Measurements from ENCODE around the gene SPRR2B.

DNA sequence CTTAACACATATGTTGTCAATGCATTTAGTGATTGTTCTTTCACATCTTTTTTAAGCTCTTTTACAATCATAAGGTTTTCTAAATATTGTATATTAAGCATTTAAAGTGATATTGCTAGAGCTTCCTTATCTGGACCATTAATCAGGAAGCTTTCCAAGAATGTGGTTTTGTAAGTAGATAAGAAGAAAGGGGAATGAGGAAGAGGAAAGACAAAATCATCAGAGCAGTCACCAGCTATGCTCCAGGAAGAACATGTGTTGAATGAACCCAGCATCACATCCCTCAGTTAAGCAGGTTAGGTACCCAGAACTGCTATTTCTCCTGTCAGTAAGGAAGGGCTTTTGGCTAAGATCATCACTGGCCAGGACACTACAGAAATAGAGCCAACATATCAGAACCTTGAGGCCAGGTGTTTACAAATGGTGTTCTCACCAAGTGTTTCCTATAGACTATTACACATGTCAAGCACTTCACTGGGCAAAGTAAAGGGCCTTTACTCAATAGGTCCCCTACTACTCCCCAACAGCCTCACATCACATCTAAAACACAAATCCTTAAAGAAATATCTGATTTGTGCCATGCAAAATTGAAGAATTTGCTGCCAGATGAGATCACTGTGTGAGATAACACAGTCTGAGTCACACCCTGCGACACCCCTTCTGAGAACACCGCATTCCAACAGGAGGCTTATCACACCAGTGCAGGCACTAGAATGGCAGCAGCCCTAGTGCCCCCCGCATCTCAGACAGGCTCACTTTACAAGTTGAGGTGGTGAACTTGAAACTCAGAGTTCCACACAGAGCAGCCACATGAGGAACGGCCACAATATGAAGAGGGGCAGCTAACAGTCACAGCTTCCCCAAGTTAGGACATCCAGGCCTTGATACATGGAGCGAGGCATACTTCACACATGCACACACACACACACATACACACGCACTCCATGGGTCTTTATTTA lies 12.3 kb downstream of the SPRR2B start:
- no peak for TF ChIP-seq ZNF274 (IDR thresholded peaks at IDR 0.05; ENCODE audit: low read depth, low read length)
- no peak for TF ChIP-seq YY1 (IDR thresholded peaks at IDR 0.05; ENCODE audit: insufficient read depth, insufficient read length)
- no peak for TF ChIP-seq SUZ12 (IDR thresholded peaks at IDR 0.05; ENCODE audit: extremely low read depth, insufficient read depth, insufficient read length)
